ENCODE results near the gene ATP7B.

GRCh38 chr13:51924756-51925544, 86.3 kb downstream of the ATP7B start:
- no peak for TF ChIP-seq CTCF (IDR thresholded peaks at IDR 0.05; ENCODE audit: borderline replicate concordance, extremely low read depth, low read length, poor library complexity, severe bottlenecking)
- TF ChIP-seq EZH2 (IDR thresholded peaks at IDR 0.05; ENCODE audit: borderline replicate concordance, low read depth, low read length, severe bottlenecking) = no peak

All from DND-41 (cell line).